Left lobe of liver (tissue), 2 donors: ENCODE results near the gene PRPF6. TPM values are rescaled to one million over a fixed set of nuclear protein-coding genes. Genes with fewer than 3 reads are reported as not detected.

Experiments
- ATAC-seq: fragments of 200-7000 bp; cut with Tn5 transposase; one replicate; pipeline ENCODE4 v1.9.1; 2020; ENCODE audit warnings: mild to moderate bottlenecking, moderate library complexity
- DNase-seq: peaks from one replicate; pipeline ENCODE4 v3.0.0-alpha.2; 2020; ENCODE audit warnings: low spot score
- total RNA-seq: library from RNA; stranded (reverse); gene quantifications from one replicate; pipeline ENCODE4 v1.2.1, GENCODE V29; 2021
- donor health status: DM: no; HTN: no; CAD: no; lungs with moderate emphysema.
- donor health status: DM: no; HTN: yes; CAD: no.

The PRPF6 gene
- total RNA-seq, 1 donor from 2014 or later, result 24.2 TPM

DNA sequence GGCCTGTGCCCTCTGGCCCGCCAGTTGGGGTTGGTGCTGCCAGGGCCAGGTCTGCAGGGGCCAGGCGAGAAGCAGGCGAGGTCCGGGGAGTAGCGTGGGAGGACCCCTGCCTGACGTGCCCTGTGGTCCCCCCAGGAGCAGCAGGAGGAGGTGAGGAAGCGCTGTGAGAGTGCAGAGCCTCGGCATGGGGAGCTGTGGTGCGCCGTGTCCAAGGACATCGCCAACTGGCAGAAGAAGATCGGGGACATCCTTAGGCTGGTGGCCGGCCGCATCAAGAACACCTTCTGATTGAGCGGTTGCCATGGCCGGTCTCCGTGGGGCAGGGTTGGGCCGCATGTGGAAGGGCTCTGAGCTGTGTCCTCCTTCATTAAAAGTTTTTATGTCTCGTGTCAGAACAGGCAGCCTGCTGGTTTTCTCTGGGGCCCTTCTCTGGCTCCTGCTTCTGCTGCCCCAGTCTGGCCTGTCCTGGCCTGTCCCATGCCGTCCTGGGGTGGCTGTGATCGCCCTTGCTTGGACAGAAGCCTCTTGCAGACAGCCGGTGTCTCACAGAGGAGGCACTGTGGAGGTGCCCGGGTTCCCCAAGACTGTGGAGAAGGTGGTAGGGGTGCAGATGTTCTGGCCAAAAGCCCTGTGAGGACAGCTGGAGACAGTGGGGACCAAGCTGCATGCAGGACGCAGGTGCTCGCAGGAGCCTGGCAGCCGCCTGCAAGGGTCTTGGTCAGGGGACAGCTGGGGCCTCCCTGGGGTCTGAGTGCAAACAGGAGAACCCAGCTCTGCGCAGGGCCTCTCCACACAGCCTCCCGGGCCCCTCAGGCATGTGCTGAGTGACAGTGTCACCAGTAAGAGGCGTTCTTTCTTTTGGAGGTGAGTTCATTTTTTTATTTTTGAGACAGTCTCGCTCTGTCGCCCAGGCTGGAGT, 52.0 kb downstream of the PRPF6 start:
- ATAC-seq (no peak), DNase-seq (no peak)

DNA sequence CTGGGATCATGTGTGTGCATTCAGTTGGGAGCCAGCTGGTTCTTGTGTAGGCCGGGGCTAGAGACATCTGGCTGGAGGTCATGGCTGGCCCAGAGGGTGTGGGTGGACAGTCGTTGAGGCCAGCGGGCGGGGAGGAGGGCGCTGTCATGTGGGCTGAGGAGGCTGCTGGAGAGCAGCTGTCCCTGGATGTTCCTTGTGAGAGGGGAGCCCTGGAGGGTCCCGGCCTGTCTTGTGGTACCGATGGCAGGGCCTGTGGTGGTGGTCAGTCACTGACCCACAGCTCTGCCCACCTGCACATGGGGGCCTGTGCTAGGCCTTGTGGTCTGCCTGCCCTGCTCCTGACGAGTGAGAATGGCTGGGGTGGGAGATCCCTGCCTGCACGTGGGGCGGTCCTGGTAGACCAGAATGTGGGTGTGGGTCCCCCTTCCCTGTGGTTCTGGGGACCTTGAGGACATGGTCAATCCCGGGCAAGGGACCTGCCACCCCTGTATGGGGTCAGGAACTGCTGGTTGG, 53.1 kb downstream of the PRPF6 start:
- no peak for ATAC-seq
- no peak for DNase-seq

DNA sequence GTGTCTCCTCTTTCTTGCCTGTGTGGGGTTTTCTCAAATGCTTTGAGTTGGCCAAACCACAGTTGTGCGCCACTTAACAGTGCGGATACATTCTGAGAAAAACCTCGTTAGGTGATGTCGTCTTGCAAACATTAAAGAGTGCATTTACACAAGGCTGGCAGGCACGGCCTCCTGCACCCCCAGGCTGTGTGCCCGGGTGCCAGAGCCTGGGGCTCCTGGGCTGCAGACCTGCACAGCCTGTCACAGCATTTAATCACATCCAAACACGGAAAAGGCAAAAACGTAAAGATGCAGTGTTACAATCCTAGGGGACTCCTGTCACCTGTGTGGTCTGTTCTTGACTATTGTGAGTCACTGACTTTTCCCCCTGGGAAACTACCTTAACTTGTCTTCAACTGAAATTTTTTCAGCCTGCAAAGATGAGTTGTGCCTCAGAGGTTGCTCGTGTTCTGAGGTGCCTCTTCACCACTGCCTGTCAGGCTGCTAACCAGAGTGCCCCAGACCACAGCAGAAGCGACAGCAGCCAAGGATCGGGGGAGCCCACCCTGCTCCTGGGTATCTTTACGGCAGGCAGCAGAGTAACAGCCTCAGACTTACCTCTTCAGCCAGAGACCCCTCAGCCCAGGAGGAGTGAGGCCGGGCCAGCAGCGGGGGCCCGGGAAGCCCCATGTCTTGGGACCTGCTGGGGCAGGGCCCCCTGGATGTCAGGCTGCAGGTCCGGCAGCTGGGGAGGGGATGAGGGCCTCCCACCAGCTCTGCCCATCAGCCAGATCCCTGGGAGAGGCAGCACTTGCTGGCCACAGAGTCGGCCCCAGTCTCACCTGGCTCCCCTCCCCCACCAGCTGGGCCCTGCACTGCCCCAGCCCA, 54.4 kb downstream of the PRPF6 start:
- no peak for DNase-seq
- no peak for ATAC-seq

DNA sequence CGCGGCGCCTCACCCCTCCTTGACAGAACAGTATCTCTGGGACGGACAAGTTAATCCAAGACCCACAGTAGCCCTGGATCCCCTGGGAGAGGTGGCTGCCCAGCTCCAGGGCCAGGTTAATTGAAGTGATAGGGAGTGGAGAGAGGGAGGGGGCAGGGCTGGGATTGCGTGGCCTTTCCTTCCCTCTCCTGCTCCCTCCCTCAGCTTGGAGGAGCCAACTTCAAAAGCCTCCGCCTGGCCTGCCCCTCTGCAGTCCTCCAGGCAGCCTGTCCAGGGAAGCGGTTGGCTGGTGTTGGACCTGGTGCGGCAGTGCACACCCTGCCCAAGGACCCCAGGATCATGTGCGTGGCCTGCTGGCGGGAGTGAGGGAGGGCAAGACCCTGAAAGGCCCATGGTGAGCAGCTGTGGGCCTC, 55.0 kb downstream of the PRPF6 start, which contains the start of gene C20orf204:
Gene C20orf204, plus strand, starts transcription at position 250 of the 413 bp plus-strand sequence. Its CDS starts 142 bp downstream, at position 392.
- ATAC-seq (no peak), DNase-seq (no peak)

DNA sequence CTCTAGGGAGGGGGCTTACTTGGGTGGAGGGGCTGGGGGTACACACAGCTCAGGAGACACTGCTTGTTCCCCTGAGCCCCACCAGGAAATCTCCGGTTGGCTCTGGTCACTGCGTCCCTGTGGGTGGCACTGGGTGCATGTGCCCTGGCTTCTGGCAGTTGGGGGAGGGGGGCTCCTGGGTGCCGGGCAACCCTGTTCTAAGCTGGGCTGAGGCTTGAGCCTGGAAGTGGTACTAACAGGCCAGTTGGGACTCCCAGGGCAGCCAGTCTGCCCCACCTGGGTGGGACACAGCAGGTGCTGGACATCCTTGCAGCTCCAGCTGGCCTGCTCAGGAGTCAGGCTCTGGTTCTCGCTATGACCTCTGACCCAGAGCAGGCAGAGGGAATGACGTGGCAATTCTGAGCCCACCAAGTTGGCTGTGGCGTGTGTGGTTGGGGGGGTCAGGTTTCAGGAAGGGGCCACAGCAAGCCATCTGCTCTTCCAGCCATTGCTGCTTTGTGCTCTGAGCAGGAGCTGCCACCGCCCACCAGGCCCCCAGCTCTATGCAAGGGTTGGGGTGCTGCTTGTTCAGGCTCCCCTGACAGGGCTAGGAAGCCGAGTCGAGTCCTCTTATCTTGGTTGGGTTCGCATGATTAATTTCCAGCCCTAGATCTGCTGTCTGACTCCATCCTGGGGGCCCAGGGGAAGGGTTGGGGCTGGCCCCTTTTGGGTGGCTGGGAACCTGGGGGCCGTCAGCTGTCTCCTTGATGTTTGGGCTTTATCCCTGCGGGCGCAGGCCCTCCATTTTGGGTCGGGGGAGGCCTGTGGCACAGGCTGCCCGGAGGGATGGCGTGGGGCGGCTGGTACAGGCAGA, 55.6 kb downstream of the PRPF6 start:
- DNase-seq, result no peak
- no peak for ATAC-seq

DNA sequence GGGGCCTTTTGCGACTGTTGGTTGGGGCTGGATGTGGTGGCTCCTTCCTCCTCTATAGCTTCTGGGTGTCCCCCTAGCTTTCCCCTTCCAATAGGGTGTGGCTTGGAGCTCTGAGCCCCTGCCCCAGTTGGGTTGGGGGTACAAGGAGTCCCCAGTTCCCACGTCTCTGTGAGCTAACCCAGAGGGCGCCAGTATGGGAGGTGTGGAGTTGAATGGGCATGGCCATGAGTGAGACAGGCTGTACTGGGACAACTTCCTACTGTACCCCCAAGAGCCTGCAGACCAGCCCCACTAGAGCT, 56.2 kb downstream of the PRPF6 start:
- DNase-seq, result no peak
- no peak for ATAC-seq

DNA sequence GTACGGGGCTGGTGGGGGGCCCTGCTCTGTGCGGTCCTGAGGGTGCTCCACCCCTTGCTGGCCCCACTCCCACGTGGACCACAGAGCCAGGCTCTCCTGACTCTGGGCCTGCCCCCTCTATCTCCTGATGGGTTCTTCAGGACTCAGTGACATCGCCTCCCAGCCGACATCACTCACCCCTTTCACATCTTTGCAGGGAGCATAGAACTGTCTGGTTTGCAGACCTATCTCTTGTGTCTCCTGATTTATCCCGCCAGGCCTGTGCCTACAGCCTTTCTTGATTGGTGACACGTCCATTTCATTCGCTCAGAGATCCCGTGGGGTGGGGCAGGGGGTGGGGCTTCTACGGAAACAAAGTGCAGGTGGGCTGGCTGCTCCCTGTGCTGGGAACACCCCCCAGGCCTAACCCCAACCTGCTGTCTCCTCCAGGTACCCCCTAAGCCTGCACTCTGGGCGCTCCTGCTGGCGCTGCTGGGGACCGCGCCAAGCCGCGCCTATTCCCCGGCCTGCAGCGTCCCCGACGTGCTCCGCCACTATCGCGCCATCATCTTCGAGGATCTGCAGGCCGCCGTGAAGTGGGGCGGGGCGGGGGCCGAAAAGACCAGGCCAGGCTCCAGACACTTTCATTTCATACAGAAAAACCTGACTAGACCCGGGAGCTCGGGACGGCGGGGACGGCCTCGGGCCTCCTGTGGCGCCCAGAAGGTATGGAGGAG, 56.7 kb downstream of the PRPF6 start:
- no peak for ATAC-seq
- DNase-seq, result no peak

DNA sequence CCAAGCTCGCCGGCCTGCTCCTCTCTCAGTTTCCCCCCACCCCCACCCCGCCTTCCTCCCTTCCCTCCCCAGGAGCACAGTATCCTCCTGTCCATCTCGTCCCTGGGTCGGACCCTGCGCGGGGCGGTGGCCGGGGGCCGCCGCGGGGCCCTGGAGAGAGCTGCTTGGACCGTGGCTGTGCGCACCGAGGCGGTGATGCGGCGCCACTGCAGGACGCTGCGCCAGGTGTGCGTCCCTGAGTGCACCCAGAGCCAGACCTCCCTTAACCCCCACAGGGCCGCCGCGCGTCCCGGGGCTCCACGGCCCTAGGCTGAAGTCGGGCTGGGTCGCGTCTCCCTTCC, 57.3 kb downstream of the PRPF6 start:
- DNase-seq (no peak), ATAC-seq (peak; percentile 62)

DNA sequence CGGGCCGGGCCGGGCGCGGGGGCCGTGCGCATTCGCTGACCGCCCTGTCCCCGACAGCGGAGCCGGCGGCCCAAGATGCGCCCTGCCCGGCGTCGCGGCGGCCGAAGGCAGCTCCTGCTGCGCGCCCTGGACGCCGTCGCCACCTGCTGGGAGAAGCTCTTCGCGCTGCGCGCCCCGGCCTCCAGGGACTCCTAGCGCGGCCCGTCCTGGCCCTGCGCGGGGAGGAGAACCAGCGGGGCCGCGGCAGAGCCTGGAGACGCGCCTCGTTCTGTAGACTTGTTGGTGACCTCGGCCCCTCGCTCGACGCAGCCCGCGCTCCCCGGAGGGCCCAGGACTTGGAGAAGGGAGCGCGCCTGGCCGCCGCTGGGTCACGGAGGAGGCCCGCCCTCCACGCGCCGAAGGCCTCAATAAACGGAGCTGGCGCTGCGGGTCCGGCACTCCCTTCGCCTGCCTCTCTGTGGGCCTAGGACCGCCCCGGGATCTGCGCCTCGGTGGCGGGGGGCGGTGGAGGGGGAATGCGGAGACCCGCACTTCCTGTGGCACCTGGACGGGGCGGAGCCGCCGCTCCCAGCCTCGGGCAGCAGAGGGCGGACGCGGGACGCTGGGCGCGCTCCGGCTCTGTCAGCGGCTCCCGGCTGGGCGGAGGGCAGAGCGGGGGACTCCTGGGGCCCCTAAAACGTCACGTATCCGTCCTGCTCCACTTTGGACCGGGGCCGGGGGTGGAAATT, 57.8 kb downstream of the PRPF6 start:
- peak; percentile 82 for DNase-seq
- ATAC-seq, result peak; percentile 89

DNA sequence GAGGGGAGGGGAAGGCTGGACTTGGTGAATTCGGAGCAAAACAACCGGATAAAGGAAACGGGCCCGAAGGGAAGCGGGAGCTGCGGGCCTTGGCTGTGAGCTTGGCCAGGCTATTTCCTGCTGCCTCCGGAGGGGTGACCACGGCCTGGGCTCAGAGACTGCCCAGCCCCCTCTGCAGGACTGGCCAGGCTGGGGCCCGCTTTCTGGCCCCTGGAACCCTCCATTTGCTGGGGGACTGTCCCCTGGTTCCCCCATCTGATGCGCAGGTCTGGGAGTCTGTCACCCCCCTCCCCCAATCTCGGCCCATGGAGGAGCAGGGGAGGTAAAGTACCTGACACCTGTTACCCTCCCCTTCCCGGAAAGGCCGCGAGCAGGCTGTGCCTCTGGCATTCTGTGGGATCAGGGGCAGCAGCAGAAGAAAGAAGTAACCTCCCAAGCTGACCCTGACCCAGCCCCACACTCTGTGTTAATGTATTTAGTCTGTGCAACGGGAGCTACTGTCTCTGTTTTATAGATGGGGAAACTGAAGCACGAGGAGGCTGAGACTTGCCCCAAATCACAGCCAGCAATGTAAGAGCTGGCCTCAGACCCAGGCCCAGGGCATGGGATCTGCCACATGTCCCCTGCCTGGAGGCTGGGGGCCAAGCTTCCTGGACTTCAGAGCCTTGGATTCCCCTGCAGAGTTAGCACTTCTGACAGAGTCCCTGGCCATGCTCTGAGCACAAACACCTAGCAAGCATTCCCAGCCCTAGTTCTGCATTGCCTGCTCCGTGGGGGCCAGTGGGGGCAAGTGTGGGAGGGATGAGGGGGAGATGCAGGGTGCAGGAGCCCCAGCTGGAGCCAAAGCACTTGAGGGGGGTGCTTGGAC, 58.6 kb downstream of the PRPF6 start:
- DNase-seq, result no peak

DNA sequence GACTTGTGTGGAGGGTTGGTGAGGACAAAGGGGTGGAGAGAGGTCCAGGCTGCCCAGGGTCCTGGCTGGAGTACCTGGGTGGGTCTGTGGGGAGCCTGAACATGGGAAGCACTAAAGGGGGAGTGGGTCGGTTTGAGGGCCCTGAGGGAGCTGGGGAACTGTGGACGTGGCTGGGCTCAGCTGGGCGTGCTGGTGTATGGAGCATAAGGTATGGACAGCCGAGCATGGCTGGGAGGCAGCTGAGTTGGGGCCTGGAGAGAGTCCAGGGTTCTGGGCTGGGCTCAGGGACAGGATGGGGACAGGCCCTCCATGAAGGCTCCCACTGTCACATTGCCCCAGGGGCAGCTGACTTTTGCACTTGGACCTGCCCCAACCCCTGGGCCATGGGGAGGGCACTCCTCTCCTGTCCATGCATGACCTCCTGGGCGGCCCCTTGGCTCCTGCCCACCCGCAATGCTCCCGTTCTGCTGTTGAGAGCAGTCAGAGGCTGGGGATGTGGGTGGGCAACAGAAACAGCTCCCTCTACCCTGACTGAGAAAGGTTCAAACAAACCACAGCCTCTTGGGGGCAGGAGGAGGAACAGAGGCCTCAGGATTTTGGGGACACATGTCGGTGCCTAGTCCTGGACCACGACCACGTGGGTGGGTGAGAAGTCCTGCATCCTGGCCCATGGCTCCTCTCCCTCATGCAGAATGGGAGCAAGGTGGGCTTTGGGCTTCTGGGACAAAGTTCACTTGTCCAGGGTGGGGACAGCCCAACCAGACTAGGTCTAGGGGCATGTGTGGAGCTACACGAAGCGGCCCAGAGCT, 59.5 kb downstream of the PRPF6 start:
- DNase-seq (no peak), ATAC-seq (no peak)

More for the DNA sequence above, 58.6 kb downstream of the PRPF6 start:
- peak; percentile 34 for ATAC-seq

DNA sequence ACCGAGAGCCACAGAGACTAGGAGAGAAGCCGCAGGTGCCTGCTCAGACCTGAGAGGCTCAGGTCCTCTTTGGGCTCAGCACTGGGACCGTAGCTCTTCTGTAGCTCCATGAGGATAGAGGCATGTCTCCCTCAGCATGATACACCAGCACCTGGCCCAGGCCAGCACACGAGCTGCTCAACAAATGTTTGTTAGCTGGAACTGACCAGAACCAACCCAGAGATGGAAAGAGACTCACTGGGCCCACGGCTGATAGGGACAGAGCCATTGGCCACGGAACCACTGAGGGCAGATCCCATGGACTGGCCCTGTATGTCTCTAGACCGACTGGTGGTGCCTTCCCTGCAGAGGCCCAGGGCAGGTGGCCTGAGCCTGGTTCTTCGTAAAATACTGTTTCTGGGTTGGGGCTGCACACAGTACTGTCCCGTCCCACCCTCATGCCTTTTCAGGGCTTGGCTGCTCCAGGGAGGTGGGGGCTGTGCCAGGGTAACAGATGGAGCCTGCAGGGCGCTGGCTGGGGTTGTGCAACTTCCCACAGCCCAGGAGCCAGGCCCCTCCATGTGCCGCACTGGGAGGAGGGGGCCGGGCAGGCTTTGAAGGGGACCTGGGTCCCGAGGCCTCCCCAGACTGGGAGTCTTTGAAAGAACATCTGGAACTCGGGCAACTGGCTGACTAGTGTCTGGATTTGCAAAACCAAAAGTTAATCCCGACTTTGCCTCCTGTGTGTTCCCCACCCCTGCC, 60.3 kb downstream of the PRPF6 start:
- ATAC-seq, result no peak
- no peak for DNase-seq

DNA sequence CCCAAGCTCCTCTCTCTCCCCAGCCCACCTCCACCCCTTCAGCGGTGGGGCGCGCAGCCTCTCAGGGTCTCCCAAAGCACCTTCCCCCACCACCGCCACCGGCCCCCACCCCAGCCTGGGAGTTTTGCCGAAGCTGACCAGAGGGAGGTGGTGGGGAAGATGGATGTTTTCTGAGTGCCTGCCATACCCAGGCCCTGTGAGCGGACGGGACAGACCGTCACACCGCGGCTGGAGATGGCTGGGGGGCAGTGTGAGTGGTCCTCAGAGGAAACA, 60.8 kb downstream of the PRPF6 start:
- no peak for DNase-seq
- ATAC-seq, result no peak

DNA sequence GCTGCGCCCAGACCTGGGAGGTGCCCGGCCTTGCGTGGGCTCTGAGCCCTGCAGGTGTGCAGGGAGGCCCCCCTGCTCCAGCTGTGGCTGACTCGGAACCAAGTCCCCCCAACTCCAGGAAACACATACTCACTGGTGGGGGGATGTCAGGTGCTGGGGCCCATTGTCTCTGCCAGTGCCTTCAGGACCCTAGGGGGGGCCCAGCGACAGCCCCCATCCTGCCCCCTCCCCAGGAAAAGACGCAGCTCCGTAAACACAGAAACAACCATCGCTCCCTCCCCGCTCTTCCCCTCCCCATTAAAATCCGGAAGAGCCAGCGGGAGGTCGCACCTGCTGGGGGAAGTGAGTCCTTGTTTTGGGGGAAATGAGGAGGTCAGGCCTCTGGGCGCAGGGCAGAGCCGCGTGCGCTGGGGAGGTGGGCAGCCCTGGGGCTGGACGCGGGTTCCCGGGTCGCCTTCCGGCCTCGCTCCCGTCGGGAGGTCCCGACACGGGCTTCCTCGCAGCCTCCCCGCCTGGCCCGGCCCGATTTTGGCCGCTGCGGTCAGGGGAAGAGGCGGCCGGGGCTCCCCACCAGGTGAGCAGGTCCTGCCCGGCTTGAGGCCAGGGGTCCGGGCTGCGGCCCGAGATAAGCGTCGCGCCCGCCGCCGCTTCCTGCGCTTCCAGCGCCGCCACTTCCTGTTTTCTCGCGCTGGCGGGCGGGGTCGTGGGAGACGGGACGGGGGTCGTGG, 61.3 kb downstream of the PRPF6 start:
- ATAC-seq (no peak), DNase-seq (no peak)

DNA sequence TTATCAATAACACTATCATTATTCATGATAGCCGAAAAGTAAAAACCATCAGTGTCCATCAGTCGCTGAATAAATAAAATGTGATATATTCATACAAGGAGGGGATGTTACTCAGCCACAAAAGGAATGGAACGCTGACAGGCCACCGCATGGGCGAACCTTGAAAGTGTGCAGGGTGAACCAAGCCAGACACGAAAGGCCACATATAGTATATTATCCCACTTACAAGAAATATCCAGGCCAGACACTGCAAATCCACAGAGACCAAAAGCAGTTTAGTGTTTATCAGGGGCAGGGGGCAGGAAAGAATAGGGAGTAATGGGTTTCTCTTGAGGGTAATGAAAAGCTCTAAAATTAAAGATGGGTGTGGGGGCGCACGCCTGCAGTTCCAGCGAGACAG, 62.8 kb downstream of the PRPF6 start:
- ATAC-seq, result no peak

DNA sequence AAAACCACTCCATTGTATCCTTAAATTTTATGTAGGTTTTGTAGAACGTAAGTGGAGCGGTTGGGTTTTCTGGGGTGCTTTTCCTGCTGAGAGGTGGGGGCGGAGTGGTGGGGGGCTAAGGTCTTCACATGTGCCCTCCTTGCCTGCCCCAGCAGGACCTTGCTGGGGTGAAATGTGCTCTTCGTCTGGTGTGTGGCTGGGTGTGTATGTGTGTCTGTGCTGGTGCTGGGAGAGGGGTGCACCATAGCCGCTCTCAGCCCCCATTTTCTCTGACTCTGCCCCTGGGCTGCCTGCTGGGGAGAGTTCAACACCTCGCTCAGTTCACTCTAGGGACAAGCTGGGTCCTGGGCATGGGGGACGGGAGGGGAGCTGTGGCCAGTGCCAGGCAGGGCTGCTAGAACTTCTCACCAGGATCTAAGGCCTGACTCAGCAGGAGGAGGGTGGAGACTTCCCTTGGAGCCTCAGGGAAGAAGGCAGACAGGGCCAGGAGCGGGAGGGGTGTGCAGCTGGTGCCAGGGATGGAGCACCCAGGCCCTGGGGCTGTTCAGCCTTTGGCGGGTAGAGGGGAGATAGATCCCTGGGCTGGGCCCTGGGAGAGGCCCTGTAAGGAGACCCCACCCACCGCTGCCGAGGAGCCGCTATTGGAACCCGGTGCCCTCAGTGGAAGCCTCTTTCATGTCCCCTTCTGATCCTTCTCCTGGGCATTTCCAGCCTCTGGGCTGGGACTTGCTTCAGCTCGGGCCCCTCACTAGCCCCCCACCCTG, 63.7 kb downstream of the PRPF6 start:
- DNase-seq, result no peak
- ATAC-seq, result peak; percentile 37

More for the DNA sequence above, 62.8 kb downstream of the PRPF6 start:
- no peak for DNase-seq
